ENCODE measurements around the gene PSME2.

PSME2 gene

GRCh38 chr14:24156840-24157239, 10.4 kb upstream of the PSME2 start:
- in situ Hi-C loops (cut with MboI; ENCODE audit: low sequenced_read_pairs), result no loop called here

DNA sequence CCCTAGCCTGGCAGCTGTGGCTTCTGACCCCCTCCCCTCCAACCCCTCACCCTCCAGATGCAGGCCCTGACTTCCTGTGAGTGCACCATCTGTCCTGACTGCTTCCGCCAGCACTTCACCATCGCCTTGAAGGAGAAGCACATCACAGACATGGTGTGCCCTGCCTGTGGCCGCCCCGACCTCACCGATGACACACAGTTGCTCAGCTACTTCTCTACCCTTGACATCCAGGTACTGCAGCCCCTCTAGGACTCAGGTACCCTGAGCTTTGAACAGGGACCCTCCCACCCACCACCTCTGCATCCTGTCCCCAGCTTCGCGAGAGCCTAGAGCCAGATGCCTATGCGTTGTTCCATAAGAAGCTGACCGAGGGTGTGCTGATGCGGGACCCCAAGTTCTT, 8.7 kb upstream of the PSME2 start:
- in situ Hi-C loops (cut with MboI; ENCODE audit: low sequenced_read_pairs), result no loop called here

GRCh38 chr14:24151404-24152080, 5.1 kb upstream of the PSME2 start:
- in situ Hi-C loops (cut with MboI; ENCODE audit: low sequenced_read_pairs), result no loop called here

DNA sequence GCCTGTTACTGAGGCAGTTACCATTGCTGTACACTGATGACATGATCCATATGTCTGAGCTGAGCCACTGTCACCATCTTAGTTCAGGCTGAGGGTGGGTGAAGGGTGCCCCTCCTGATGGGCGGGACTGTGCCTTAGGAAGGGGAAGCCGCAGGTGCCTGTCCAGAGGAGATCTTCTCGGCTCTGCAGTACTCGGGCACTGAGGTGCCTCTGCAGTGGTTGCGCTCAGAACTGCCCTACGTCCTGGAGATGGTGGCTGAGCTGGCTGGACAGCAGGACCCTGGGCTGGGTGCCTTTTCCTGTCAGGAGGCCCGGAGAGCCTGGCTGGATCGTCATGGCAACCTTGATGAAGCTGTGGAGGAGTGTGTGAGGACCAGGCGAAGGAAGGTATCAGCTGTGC, 4.6 kb upstream of the PSME2 start:
- in situ Hi-C loops (cut with MboI; ENCODE audit: low sequenced_read_pairs), result no loop called here

- in situ Hi-C loops (cut with MboI; ENCODE audit: low sequenced_read_pairs), result no loop called here
Measured at GRCh38 chr14:24150567-24150966, 4.2 kb upstream of the PSME2 start.

DNA sequence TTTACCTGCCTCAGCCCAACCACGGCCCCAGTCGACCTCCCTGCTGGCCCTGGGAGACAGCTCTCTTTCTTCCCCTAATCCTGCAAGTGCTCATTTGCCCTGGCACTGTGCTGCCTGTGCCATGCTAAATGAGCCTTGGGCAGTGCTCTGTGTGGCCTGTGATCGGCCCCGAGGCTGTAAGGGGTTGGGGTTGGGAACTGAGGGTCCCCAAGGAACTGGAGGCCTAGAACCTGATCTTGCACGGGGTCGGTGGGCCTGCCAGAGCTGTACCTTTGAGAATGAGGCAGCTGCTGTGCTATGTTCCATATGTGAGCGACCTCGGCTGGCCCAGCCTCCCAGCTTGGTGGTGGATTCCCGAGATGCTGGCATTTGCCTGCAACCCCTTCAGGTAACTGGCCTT, 3.7 kb upstream of the PSME2 start:
- in situ Hi-C loops (cut with MboI; ENCODE audit: low sequenced_read_pairs), result no loop called here

- in situ Hi-C loops (cut with MboI; ENCODE audit: low sequenced_read_pairs), result no loop called here
Measured at GRCh38 chr14:24149302-24149969, 3.0 kb upstream of the PSME2 start.

DNA sequence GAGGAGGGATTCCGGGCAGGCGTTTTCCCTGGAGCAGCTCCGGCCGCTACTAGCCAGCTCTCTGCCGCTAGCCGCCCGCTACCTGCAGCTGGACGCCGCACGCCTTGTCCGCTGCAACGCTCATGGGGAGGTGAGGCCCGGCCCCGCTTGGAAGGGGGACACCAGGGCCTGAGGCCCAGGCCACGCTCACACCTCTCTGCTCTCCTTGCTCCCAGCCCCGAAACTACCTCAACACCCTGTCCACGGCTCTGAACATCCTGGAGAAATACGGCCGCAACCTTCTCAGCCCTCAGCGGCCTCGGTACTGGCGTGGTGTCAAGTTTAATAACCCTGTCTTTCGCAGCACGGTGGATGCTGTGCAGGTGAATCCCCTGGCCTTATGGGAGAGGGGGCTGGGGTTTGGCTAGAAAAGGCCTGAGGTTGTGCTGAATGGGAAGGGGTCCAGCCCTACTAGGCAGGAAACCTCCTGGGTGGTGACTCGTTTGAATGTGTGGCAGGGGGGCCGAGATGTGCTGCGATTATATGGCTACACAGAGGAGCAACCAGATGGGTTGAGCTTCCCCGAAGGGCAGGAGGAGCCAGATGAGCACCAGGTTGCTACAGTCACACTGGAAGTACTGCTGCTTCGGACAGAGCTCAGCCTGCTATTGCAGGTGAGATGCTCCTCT, 1.5 kb upstream of the PSME2 start:
- in situ Hi-C loops (cut with MboI; ENCODE audit: low sequenced_read_pairs), result no loop called here

GRCh38 chr14:24146978-24147760, 759 bp upstream of the PSME2 start, which contains the start of gene RNF31:
Gene RNF31, plus strand, starts transcription at chr14:24147498. Its CDS starts 201 bp downstream, at chr14:24147699.
- in situ Hi-C loops (cut with MboI; ENCODE audit: low sequenced_read_pairs), result no loop called here

GRCh38 chr14:24145690-24146452, 539 bp downstream of the PSME2 start:
- in situ Hi-C loops (cut with MboI; ENCODE audit: low sequenced_read_pairs), result no loop called here

- in situ Hi-C loops (cut with MboI; ENCODE audit: low sequenced_read_pairs), result no loop called here
Measured at GRCh38 chr14:24145219-24145618, 1.2 kb downstream of the PSME2 start.

DNA sequence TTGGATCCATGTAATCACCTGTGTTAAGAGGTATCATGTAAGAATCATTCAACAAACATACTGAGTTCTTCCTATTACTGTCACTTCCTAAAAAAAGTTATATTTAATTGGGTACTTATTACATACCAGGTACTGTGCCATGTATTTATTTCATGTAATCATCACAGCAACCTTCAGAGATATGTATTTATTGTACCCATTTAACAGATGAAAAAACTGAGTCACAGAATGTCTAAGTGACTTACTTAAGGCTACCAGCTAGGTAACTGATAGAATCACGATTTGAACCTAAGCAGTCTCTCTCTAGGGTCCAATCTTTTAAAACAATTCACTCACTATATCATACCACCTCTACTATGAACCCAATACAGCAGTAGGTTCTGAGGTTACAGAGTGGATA, 2.0 kb downstream of the PSME2 start:
- in situ Hi-C loops (cut with MboI; ENCODE audit: low sequenced_read_pairs), result no loop called here

DNA sequence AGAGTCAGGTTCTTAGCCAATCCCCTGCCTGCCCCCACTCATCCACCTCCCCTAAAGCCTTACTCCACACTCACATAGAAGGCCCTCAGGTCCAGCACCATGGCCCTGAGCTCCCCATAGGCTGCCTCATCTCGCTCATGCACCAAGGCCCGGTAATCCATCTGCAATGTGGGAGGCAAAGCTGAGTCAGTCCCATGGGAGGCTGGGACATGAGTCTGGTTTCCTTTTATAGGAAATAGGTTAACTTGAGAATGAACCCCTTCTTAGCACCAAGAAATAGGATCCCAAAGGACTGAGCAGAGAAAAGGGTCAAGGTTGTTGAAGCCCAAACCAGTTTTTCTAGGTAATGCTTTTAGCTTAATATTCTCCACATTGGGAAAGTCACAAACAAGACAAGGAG, 2.9 kb downstream of the PSME2 start:
- in situ Hi-C loops (cut with MboI; ENCODE audit: low sequenced_read_pairs), result no loop called here

GRCh38 chr14:24141097-24141880, 5.1 kb downstream of the PSME2 start, which contains the start of gene EMC9:
Gene EMC9, minus strand, starts transcription at chr14:24141591. Its CDS starts 287 bp downstream, at chr14:24141304.
- in situ Hi-C loops (cut with MboI; ENCODE audit: low sequenced_read_pairs), result no loop called here

- in situ Hi-C loops (cut with MboI; ENCODE audit: low sequenced_read_pairs), result no loop called here
Measured at GRCh38 chr14:24139272-24139934, 7.0 kb downstream of the PSME2 start.

- in situ Hi-C loops (cut with MboI; ENCODE audit: low sequenced_read_pairs), result no loop called here
Measured at GRCh38 chr14:24138396-24139271, 7.8 kb downstream of the PSME2 start.

- in situ Hi-C loops (cut with MboI; ENCODE audit: low sequenced_read_pairs), result no loop called here
Measured at GRCh38 chr14:24137529-24138395, 8.6 kb downstream of the PSME2 start.
